Measurements from ENCODE around the gene TEX11. TPM values are rescaled to one million over a fixed set of nuclear protein-coding genes. Genes with fewer than 3 reads are reported as not detected.
"Not testable (repeated sequence)": the region's sequence is repeated elsewhere in the genome, so short reads cannot be mapped to it uniquely, and the experiment has no call there.

The TEX11 gene
- total and polyA plus RNA-seq, 4 donors, result not detected

- Histone ChIP-seq H3K4me3 (ENCODE audit: low read length in 2 of 2) (no peak overlapping the region), H3K36me3 (ENCODE audit: control insufficient read depth in 1 of 2, insufficient read depth in 2 of 2, low read length in 1 of 2) (no peaks in the 10 kb centered on the region), H3K27me3 (ENCODE audit: control insufficient read depth in 1 of 2, insufficient read depth in 2 of 2, low read length in 1 of 2) (no peaks in the 10 kb centered on the region), H3K4me1 (ENCODE audit: control insufficient read depth in 1 of 2, insufficient read depth in 2 of 2, low read length in 2 of 2) (no peaks in the 10 kb centered on the region), H3K27ac (ENCODE audit: low read depth in 1 of 2, low read length in 2 of 2) (no peak overlapping the region), H3K9me3 (ENCODE audit: control insufficient read depth, low read length) (no peaks in the 10 kb centered on the region)
- WGBS, 2 donors, result 61 to 64% methylated on average over 4 of the region's 4 CpGs
- DNase-seq (no peak), ATAC-seq (ENCODE audit: low FRiP score) (no peak)
- intact Hi-C loops (cut with DNase I), result no loop called here
Observed at GRCh38 chrX:70656304-70656703, 252.2 kb downstream of the TEX11 start.

GRCh38 chrX:70647910-70648309 is 260.6 kb downstream of the TEX11 start:
- 85 to 92% methylated on average over 3 of the region's 3 CpGs for WGBS, 2 donors
- DNase-seq; H3K36me3 ChIP-seq (ENCODE audit: control insufficient read depth in 1 of 2, insufficient read depth in 2 of 2, low read length in 1 of 2); H3K9me3 ChIP-seq (ENCODE audit: control insufficient read depth, low read length); ATAC-seq (ENCODE audit: low FRiP score); intact Hi-C loops (cut with DNase I); H3K27me3 ChIP-seq (ENCODE audit: control insufficient read depth in 1 of 2, insufficient read depth in 2 of 2, low read length in 1 of 2); H3K4me3 ChIP-seq (ENCODE audit: low read length in 2 of 2); H3K27ac ChIP-seq (ENCODE audit: low read depth in 1 of 2, low read length in 2 of 2); H3K4me1 ChIP-seq (ENCODE audit: control insufficient read depth in 1 of 2, insufficient read depth in 2 of 2, low read length in 2 of 2): not testable (repeated sequence)

- Histone ChIP-seq H3K27ac (ENCODE audit: low read depth in 1 of 2, low read length in 2 of 2) (no peak overlapping the region), H3K27me3 (ENCODE audit: control insufficient read depth in 1 of 2, insufficient read depth in 2 of 2, low read length in 1 of 2) (no peaks in the 10 kb centered on the region), H3K4me3 (ENCODE audit: low read length in 2 of 2) (no peak overlapping the region), H3K9me3 (ENCODE audit: control insufficient read depth, low read length) (no peaks in the 10 kb centered on the region), H3K36me3 (ENCODE audit: control insufficient read depth in 1 of 2, insufficient read depth in 2 of 2, low read length in 1 of 2) (no peaks in the 10 kb centered on the region), H3K4me1 (ENCODE audit: control insufficient read depth in 1 of 2, insufficient read depth in 2 of 2, low read length in 2 of 2) (no peaks in the 10 kb centered on the region)
- ATAC-seq (ENCODE audit: low FRiP score) (no peak), DNase-seq (no peak)
- WGBS, 2 donors, result 76 to 81% methylated on average over 1 of the region's 1 CpG
- intact Hi-C loops (cut with DNase I), result no loop called here
Observed at GRCh38 chrX:70636218-70636617, 272.3 kb downstream of the TEX11 start.

GRCh38 chrX:70635669-70636068 is 272.8 kb downstream of the TEX11 start:
- H3K4me1 ChIP-seq (ENCODE audit: control insufficient read depth in 1 of 2, insufficient read depth in 2 of 2, low read length in 2 of 2), result no peaks in the 10 kb centered on the region
- WGBS, 2 donors, result 81 to 84% methylated on average over 2 of the region's 2 CpGs
- intact Hi-C loops (cut with DNase I), result no loop called here
- H3K4me3 ChIP-seq (ENCODE audit: low read length in 2 of 2), result no peak overlapping the region
- no peaks in the 10 kb centered on the region for H3K9me3 ChIP-seq (ENCODE audit: control insufficient read depth, low read length)
- DNase-seq, result no peak
- ATAC-seq (ENCODE audit: low FRiP score), result no peak
- no peaks in the 10 kb centered on the region for H3K36me3 ChIP-seq (ENCODE audit: control insufficient read depth in 1 of 2, insufficient read depth in 2 of 2, low read length in 1 of 2)
- no peak overlapping the region for H3K27ac ChIP-seq (ENCODE audit: low read depth in 1 of 2, low read length in 2 of 2)
- no peaks in the 10 kb centered on the region for H3K27me3 ChIP-seq (ENCODE audit: control insufficient read depth in 1 of 2, insufficient read depth in 2 of 2, low read length in 1 of 2)

- 74 to 81% methylated on average over 4 of the region's 4 CpGs for WGBS, 2 donors
- no peak for ATAC-seq (ENCODE audit: low FRiP score)
Observed at GRCh38 chrX:70635227-70635626, 273.3 kb downstream of the TEX11 start.

GRCh38 chrX:70621743-70622142 is 286.8 kb downstream of the TEX11 start:
- 43 to 44% methylated on average over 1 of the region's 1 CpG for WGBS, 2 donors
- no peak overlapping the region for H3K4me3 ChIP-seq (ENCODE audit: low read length in 2 of 2)
- no peak for ATAC-seq (ENCODE audit: low FRiP score)
- H3K27ac ChIP-seq (ENCODE audit: low read depth in 1 of 2, low read length in 2 of 2), result no peak overlapping the region
- intact Hi-C loops (cut with DNase I), result no loop called here
- H3K27me3 ChIP-seq (ENCODE audit: control insufficient read depth in 1 of 2, insufficient read depth in 2 of 2, low read length in 1 of 2), result no peaks in the 10 kb centered on the region
- H3K4me1 ChIP-seq (ENCODE audit: control insufficient read depth in 1 of 2, insufficient read depth in 2 of 2, low read length in 2 of 2), result no peaks in the 10 kb centered on the region
- H3K9me3 ChIP-seq (ENCODE audit: control insufficient read depth, low read length), result no peaks in the 10 kb centered on the region
- no peak for DNase-seq
- H3K36me3 ChIP-seq (ENCODE audit: control insufficient read depth in 1 of 2, insufficient read depth in 2 of 2, low read length in 1 of 2), result no peaks in the 10 kb centered on the region

More at GRCh38 chrX:70635227-70635626, 273.3 kb downstream of the TEX11 start:
- Histone ChIP-seq H3K4me1 (ENCODE audit: control insufficient read depth in 1 of 2, insufficient read depth in 2 of 2, low read length in 2 of 2) (no peaks in the 10 kb centered on the region), H3K27ac (ENCODE audit: low read depth in 1 of 2, low read length in 2 of 2) (no peak overlapping the region), H3K36me3 (ENCODE audit: control insufficient read depth in 1 of 2, insufficient read depth in 2 of 2, low read length in 1 of 2) (no peaks in the 10 kb centered on the region), H3K27me3 (ENCODE audit: control insufficient read depth in 1 of 2, insufficient read depth in 2 of 2, low read length in 1 of 2) (no peaks in the 10 kb centered on the region), H3K9me3 (ENCODE audit: control insufficient read depth, low read length) (no peaks in the 10 kb centered on the region), H3K4me3 (ENCODE audit: low read length in 2 of 2) (no peak overlapping the region)
- no peak for DNase-seq
- intact Hi-C loops (cut with DNase I), result no loop called here

- Histone ChIP-seq H3K4me3 (ENCODE audit: low read length in 2 of 2) (no peak overlapping the region), H3K27me3 (ENCODE audit: control insufficient read depth in 1 of 2, insufficient read depth in 2 of 2, low read length in 1 of 2) (no peaks in the 10 kb centered on the region), H3K4me1 (ENCODE audit: control insufficient read depth in 1 of 2, insufficient read depth in 2 of 2, low read length in 2 of 2) (no peaks in the 10 kb centered on the region), H3K36me3 (ENCODE audit: control insufficient read depth in 1 of 2, insufficient read depth in 2 of 2, low read length in 1 of 2) (no peaks in the 10 kb centered on the region), H3K27ac (ENCODE audit: low read depth in 1 of 2, low read length in 2 of 2) (no peak overlapping the region), H3K9me3 (ENCODE audit: control insufficient read depth, low read length) (no peaks in the 10 kb centered on the region)
- intact Hi-C loops (cut with DNase I), result no loop called here
- ATAC-seq (ENCODE audit: low FRiP score) (no peak), DNase-seq (no peak)
- 80 to 82% methylated on average over 5 of the region's 5 CpGs for WGBS, 2 donors
Observed at GRCh38 chrX:70618467-70618866, 290.0 kb downstream of the TEX11 start.

- intact Hi-C loops (cut with DNase I), result no loop called here
- Histone ChIP-seq H3K4me1 (ENCODE audit: control insufficient read depth in 1 of 2, insufficient read depth in 2 of 2, low read length in 2 of 2) (no peaks in the 10 kb centered on the region), H3K27me3 (ENCODE audit: control insufficient read depth in 1 of 2, insufficient read depth in 2 of 2, low read length in 1 of 2) (no peaks in the 10 kb centered on the region), H3K4me3 (ENCODE audit: low read length in 2 of 2) (no peak overlapping the region), H3K27ac (ENCODE audit: low read depth in 1 of 2, low read length in 2 of 2) (no peak overlapping the region), H3K9me3 (ENCODE audit: control insufficient read depth, low read length) (no peaks in the 10 kb centered on the region), H3K36me3 (ENCODE audit: control insufficient read depth in 1 of 2, insufficient read depth in 2 of 2, low read length in 1 of 2) (no peaks in the 10 kb centered on the region)
- 60 to 65% methylated on average over 5 of the region's 5 CpGs for WGBS, 2 donors
- ATAC-seq (ENCODE audit: low FRiP score) (no peak), DNase-seq (no peak)
Observed at GRCh38 chrX:70613295-70613694, 295.2 kb downstream of the TEX11 start.

GRCh38 chrX:70605352-70605751 is 303.2 kb downstream of the TEX11 start:
- Histone ChIP-seq H3K4me3 (ENCODE audit: low read length in 2 of 2) (no peak overlapping the region), H3K9me3 (ENCODE audit: control insufficient read depth, low read length) (no peaks in the 10 kb centered on the region), H3K4me1 (ENCODE audit: control insufficient read depth in 1 of 2, insufficient read depth in 2 of 2, low read length in 2 of 2) (no peaks in the 10 kb centered on the region), H3K27me3 (ENCODE audit: control insufficient read depth in 1 of 2, insufficient read depth in 2 of 2, low read length in 1 of 2) (no peaks in the 10 kb centered on the region), H3K27ac (ENCODE audit: low read depth in 1 of 2, low read length in 2 of 2) (no peak overlapping the region), H3K36me3 (ENCODE audit: control insufficient read depth in 1 of 2, insufficient read depth in 2 of 2, low read length in 1 of 2) (no peaks in the 10 kb centered on the region)
- no peak for DNase-seq
- intact Hi-C loops (cut with DNase I), result no loop called here
- no peak for ATAC-seq (ENCODE audit: low FRiP score)
- 66 to 82% methylated on average over 1 of the region's 1 CpG for WGBS, 2 donors
